HG03097 (cell line): Measurements from ENCODE around the gene OSMR.

Source experiments
- ATAC-seq: cut with Tn5 transposase; IDR thresholded peaks from one replicate; pipeline ENCODE4 v1.9.1; 2021; ENCODE audit not compliant: unreplicated experiment, low FRiP score

Gene OSMR

DNA sequence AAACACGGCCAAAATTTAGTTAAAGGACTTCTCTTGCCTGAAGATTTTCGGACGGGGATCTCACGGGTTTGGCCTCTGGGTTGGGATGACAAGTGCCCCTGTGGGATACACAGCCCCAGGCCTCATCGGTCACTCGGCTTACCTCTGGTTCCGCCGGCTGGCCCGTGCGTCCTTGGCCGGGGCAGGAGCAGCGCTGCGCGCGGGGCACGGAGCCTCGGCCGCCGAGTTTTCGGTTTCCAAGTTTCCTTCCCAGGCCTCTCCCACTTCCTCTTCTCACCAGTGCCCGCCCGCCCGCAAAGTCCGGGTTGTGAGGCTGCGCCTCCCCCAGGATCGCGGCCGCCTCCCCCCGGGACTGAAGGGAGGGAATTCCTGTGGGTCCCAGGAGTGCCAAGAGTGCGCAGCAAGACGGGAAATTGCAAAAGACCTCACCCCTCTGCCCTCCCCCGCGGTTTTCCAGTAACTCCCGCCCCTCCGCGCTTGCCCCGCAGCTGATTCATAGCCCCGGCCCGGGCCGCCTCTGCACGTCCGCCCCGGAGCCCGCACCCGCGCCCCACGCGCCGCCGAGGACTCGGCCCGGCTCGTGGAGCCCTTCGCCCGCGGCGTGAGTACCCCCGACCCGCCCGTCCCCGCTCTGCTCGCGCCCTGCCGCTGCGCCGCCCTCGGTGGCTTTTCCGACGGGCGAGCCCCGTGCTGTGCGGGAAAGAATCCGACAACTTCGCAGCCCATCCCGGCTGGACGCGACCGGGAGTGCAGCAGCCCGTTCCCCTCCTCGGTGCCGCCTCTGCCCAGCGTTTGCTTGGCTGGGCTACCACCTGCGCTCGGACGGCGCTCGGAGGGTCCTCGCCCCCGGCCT is at the start of gene OSMR:
OSMR (plus strand) TSS at position 487 of the 853 bp plus-strand sequence. CDS start 23,033 bp downstream, outside the sequence.
- ATAC-seq, result no peak

DNA sequence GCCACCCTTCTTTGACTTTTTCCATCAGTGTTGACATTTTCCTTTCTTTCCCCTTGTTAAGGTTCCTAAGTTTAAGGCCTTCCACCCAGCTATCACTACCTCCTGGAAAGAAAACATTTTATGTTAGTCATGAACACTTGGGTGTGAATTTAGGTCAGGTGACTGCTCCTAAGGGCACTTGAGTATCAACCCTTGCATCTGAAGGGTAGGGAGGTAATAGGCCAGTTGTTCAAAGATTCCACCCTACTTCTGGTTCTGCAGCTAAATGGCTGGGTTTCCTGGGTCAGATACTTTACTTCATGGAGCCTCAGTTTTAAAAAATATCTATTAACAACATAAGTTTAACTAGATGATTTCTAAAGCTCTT is 49.1 kb upstream of the OSMR start:
- no peak for ATAC-seq

DNA sequence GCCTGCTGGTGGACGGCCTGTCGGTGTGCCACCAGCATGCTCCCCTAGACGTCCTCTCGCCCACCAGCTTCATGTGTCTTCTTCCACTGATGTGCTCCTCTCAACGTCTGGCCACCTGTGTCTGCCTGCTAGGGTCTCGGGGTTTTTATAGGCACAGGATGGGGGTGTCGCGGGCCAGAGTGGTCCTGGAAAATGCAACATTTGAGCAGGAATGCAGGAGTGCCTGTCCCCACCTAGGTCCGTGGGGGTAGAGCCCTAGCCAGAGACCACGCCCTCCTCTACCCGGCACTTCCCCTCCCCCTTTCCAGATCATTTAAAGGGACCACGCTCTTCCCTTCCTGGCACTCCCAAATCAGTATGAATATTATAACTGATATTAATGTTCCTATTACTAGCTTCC is 48.0 kb upstream of the OSMR start:
- ATAC-seq, result no peak

DNA sequence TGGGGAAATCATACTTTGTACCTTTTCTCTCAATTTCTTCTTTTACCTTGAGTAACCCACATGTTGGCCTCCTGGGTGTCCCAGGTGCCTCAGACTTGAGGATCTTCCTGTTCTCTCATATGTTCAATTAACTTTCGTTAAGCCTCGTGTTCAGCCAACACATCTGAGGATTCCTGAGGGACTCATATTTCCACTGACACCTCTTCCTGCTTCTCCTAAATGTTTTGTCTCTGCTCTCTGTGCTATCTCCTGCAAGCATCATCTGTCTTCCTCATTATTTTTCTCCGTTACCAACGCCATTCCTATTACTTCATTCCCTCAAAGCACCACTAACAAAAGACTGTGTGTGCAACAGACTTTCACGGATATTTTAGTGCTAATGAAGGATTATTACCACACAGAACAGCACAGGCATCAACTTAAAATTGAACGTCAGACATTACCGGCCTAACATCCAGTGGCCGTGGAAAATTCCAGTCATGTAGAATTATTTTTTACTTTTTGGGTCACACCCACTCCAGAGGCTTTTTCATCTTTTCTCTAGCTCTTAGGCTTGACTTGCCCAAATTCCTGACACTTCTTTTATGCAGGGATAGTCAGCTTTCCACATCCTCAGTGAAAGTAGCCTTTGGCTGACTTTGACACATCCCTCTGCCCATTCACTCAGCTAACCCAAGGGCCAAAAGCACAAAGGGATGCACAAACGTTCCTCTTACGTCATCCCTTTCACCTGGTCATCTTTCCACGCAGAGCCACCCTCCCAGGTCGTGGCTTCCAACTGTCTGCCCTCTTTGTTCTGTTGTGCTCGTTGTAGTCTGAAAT is 46.0 kb upstream of the OSMR start:
- ATAC-seq, result no peak

DNA sequence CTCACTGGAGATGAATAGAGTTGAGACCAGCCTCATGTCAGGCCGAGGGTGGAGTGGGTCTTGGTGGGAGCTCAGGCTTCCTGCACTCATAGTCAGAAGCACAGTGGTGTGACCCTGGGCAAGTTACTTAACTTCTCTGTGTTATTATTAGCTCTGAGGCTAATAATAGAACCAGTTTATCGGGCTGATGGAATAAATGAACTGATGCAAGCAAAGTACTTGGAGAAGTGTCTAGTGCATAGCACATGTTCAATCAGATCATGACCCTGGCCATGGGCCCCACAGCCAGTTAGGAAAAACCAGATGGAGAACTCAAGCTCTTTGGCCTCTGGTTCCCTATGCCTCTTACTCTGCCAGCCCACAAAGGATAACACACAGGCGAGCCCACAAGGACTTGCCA is 45.3 kb upstream of the OSMR start:
- ATAC-seq, result no peak

DNA sequence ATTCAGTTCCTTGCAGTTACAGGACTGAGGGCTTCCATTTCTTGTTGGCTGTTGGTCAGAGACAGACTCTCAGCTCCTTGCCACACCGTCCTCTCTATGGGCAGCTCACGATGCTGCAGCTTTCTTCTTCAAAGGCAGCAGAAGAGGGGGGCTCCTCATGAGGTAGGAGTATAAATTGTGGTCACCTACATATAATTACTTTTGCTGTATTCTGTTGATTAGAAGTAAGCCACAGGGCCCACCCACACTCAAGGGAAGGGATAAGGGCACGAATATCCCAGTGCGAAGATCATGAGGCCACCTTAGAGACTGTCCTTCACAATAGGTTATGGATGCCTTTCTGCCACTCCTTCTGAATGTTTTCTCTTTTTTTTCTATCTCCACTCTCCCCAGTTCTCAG is 43.7 kb upstream of the OSMR start:
- no peak for ATAC-seq

DNA sequence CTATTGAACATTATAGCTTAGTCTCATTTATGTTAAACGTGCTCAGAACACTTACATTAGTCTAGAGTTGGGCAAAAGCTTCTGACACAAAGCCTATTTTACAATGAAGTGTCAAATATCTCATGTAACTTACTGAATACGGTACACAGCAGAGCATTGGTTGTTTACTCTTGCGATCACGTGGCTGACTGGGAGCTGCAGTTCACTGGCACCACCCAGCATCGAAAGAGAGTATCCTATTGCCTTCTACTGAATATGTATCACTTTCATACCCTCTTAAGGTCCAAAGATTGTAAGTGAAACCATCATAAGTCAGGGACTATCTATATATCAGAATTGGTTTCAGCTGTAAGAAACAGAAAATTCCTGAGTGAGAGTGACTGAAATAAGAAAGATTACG is 42.6 kb upstream of the OSMR start:
- ATAC-seq, result no peak

DNA sequence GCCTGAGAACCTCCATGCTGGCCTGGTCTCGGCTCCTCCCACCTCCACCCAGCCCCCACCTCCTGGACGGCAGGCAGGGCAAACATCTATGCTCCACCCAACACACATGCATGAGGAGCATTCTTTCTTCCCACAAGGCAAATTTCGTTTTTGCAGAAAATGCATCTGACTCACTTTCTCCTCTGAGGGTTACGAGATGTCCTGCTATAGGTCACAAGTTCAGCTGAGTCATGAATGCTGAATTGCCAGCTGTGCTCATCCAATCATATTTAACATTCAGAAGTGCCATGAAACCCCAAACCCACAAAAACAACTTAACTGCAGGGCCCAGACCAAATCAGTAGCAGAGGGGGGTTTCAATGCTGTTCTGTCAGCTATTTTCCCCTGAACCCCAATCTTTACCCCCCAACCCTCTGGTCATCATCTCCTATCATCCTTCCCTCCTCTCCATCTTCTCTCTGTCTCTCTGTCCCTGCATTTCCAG is 39.0 kb upstream of the OSMR start:
- no peak for ATAC-seq

DNA sequence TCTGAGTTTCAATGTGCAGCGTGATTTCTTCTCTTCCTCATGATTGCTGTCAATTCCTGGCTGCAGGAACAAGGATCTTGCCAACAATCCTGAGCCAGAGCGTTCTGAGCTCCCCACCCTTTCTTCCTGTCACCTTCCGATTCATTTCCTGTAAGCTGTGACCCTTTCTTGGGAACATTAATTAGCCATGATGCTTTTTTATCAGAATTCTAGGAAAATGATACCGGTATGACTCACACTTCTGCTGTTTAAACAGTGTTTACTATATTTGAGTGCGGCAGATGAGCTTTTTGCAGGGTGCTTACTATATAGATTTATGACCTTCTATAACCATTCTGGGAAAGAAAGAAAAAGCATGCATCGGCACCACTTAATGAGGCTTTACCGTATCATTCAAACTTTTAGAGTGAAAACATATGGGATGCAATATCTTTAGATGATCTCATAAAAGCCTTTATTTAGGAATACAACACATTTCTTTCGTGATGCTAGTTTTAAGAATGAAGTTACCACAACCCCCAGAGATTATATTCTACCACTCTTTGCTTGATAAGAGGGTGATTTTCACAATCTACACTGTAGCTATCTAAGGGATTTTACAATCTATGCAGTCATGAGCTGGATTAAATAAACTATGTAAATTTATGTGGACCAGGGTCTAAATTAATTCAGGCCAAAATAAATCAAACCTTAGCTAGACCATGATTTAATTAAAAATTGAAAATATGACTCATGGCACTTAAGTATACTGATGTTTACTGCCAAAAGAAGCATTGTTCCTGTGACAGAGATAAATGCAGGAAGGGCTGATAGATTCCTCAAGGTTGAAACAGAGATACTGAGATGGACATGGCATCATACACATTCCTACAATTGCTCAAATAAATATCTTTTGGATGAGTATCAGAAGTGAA is 38.0 kb upstream of the OSMR start:
- ATAC-seq, result no peak

DNA sequence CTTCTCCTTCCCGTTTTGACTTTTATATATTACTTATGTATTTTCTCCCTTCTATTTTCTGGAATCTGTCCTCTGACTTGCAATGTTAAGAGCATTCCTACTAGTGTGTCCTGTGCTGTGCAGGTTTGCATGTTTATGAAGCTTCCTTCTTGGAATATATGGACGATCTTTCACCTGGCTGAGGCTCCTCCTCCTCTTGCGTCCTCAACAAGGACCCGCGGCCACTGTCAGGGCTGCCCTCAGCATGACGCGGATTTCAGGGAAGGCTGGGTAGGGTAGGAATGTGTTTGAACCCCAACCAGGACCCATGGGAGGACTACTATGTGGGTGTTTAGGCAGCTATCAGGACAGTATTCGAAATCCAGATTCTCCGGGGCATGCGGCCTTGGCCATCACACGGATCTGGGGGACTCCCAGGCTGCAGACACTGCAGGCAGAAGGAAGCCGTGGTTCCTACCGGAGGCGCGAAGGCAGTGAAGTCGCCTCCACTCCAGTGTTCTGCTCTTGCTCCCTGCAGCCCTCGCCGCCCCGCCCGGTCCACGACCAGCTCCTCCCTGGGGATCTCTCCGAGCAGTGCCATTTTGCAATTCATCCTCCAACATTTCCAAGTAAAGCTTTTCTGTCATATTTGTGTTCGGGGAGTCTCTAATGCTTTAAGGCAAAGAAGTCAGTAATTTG is 37.0 kb upstream of the OSMR start:
- no peak for ATAC-seq

DNA sequence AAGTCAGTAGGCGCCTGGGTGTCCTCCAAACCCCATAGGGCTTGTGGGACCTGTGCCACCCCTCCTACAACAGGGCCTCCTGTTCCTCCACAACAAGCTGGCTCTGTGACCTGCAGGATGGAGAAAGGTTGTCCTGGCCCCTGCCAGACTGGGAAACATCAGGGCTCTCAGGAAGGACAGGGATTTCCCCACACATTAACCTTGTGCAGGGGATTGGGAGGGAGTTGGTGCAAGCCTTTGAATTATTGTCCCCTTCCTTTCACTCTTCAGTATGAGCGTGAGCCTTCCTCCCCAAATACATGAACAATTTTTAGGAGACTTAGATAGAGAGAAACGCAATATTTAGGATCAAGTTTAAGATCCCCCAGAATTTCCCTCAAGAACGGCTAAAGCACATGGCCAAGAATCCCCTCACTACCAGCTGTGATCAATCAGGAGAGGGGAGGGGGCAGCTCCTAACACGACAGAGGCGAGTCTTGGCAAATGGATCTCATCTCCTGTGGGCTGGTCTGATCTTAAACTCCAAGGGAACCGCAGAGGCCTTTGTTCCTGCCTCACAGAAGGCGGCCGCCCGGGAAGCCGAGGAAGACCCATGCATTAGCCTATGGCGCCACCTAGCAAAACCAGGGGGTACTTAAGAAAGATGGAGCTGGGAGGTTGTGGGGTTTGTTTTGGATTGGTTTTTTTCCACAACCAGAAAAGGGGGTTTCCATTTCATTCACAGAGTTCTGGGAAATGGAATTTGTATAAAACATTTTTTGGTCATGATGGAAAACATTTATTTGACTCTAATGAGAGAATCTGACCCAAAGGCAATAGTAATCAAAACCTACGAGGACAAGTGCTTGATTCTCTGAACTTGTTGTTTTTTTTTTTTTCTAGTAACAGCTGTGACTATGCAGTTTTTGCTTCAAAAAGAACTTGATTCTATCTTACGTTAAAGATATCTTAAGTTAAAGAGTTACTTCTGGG is 36.1 kb upstream of the OSMR start:
- ATAC-seq, result no peak

DNA sequence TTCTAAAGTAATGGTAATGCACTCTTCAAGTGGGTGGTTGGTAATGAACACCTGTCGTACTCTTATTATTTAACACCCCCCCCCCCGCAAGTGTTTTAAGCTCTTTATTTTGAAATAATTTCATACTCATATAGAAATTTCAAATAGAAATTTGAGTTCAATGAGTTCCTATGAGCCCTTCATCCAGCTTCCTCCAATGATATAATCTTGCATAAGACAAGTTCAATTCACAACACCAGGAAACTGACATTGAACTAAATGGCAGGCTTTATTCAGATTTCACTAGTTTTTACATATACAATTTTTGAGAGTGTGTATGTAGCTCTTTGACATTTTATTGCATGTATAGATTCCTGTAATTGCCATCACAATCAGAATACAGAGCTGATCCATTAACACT is 30.9 kb upstream of the OSMR start:
- no peak for ATAC-seq

DNA sequence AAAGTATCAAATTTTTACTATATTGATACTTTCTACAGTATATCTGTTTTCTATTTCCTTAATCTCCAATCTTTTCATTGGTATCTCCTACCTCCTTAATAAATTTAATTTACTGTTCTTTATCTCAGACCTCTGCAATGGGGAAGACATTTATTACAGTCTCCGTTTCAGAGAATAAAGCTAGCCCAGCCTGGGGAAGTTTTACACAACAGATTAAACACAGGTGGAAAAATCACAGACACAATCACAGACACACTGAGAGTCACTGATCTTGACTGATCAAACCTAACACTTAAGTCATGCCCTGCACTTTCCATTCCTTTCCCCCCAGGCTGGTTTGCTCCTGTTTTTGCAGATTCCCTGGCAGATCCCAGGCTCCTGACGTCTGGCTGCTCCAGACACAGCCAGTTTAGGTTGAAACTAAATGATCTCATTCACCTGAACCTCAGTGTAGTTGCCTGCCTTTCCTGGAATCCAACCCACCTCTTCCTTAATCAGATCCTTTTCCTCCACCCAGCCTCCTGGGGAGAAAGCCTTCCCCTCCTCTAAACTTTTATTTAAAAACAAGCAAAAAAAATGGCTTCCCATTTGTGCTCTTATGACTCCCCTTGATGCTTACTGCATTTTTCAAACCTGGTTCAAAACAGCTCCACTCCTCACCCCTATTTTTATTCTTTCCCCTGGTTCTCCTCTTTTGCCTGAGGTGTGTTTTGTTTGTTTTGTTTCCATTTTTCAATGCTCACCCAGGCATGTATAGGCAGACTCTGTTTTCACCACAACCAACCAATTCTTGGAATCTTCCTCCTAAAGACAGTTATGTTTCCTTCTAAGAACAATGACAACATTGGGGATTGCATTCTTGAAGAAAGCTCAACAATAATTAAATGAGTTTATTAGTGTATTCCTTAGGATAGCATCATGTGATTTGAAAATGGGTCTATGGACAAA is 29.5 kb upstream of the OSMR start:
- ATAC-seq, result no peak

DNA sequence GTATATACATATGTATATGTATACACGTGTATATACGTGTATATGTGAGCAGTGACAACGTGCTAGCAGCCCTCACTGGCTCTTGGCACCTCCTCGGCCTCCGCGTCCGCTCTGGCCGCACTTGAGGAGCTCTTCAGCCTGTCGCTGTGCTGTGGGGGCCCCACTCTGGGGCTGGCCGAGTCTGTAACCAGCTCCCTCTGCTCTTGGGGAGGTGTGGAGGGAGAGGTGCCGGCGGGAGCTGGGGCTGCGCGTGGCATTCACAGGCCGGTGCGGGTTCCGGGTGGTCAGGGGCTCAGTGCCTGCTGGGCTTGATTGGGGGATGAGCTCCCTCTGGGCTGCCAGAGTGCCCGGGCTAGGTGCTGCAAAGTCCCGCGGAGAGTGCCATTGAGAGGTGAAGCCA is 24.1 kb upstream of the OSMR start:
- ATAC-seq, result no peak

DNA sequence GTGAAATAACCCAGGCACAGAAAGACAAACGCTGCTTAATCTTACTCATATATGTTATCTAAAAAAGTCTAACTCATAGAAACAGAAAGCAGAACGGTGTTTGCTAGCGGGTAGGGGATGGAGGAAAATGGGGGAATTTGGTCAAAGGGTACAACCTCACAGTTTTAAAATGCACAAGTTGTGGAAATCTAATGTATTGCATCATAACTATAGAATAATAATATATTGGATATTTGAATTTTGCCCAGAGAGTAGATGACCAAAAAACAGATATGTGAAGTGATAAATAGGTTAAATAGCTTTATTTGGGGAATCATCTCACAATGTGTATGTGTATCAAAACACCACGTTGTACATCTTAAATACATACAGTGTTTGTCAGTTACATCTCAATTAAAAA is 22.3 kb upstream of the OSMR start:
- ATAC-seq, result no peak

DNA sequence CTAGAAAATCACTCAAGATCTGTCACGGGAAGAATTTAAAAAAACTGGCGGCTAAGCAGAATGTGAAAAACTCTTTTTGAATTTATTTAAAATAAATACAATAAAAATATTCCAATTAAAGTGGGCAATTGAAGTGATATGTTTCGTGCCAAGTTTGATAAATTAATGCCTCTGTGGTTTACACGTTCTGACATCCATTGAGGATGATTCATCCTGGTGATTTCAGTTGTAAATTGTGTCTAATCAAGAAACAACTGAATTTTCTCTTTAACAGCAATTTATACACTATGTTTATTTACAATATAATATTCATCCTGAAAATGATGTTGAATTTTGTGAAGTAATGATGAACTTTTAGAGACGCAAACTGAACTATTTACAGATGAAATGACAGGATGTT is 21.0 kb upstream of the OSMR start:
- no peak for ATAC-seq

DNA sequence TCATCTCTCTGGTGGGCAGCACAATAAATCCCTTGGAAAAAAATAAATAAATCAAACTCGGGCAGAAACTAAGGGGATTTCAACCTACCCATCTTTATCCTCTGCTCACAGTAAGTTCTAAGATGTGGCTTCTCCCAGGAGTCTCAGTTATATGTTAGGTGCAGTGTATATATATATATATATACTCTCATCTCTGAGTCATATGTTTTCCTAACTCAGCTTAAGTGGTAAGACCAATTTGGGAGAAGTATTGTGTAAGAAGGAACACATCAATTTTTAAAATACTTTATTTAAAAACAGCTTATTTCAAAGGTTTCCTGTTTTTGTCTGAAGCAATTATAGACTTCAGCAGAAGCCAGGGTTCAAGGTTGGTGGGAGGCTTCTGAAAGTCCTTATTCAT is 20.3 kb upstream of the OSMR start:
- no peak for ATAC-seq

DNA sequence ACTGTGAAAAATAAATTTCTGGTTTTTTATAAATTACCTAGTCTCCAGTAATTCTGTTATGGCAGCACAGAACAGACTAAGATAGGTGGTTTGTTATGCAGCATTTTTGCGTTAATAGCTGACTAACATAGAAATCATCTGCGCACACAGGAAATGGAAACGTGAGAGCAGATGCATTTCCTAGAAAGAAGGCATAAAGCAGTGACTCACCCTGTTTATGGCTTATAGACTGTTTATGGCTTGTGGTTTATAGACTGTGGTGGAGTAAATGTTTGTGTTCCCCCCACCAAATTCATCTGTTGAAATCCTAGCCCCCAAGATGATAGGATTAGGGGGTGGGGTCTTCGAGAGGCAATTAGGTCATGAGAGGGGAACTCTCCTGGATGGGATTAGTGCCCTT is 18.3 kb upstream of the OSMR start:
- no peak for ATAC-seq
